GM12864 (cell line): ENCODE data around the gene TRAK1.

Source experiments
- DNase-seq: peaks from one replicate; pipeline ENCODE4 v3.0.0-alpha.2; 2011; ENCODE audit warnings: low read depth
- H3K4me3 ChIP-seq: 2 replicates; pipeline ENCODE4 v1.5.1; 2011; ENCODE audit warnings: mild to moderate bottlenecking, low read depth, low read length, control low read depth
- CTCF ChIP-seq: IDR thresholded peaks from 2 replicates; pipeline ENCODE4 v1.5.1; 2011; ENCODE audit warnings: low read depth, mild to moderate bottlenecking, moderate library complexity, low read length, control low read depth, inconsistent platforms; ENCODE audit errors: missing control alignments

Gene TRAK1

GRCh38 chr3:42226470-42227425, 135.6 kb downstream of the TRAK1 start:
- TF ChIP-seq CTCF, result no peak
- DNase-seq, result no peak

GRCh38 chr3:42228796-42229195, 137.6 kb downstream of the TRAK1 start:
- peak; percentile 51 for TF ChIP-seq CTCF
- H3K4me3 ChIP-seq, result no peak overlapping the region
- no peak for DNase-seq

More at GRCh38 chr3:42226470-42227425, 135.6 kb downstream of the TRAK1 start:
- H3K4me3 ChIP-seq, result no peak overlapping the region

GRCh38 chr3:42229266-42229941, 138.2 kb downstream of the TRAK1 start:
- no peak for DNase-seq
- no peak overlapping the region for H3K4me3 ChIP-seq
- TF ChIP-seq CTCF, result no peak

GRCh38 chr3:42229942-42230688, 139.0 kb downstream of the TRAK1 start:
- peak; percentile 39 for TF ChIP-seq CTCF
- no peak overlapping the region for H3K4me3 ChIP-seq
- no peak for DNase-seq

GRCh38 chr3:42230860-42231259, 139.7 kb downstream of the TRAK1 start:
- TF ChIP-seq CTCF, result no peak
- no peak for DNase-seq
- no peak overlapping the region for H3K4me3 ChIP-seq

GRCh38 chr3:42235532-42235931, 144.4 kb downstream of the TRAK1 start:
- TF ChIP-seq CTCF, result no peak
- no peak overlapping the region for H3K4me3 ChIP-seq
- no peak for DNase-seq
